GM12878 (cell line): ENCODE measurements around the gene PADI2.

Source experiments
- CBFB ChIP-seq: IDR thresholded peaks from 2 replicates; pipeline ENCODE4 v1.6.1; 2016; ENCODE audit warnings: antibody characterized with exemption, low read depth
- CHD2 ChIP-seq: IDR thresholded peaks from 2 replicates; pipeline ENCODE4 v1.6.1; 2011; ENCODE audit warnings: low read depth, low read length, improper control_type of control experiment, borderline replicate concordance
- CREB1 ChIP-seq: IDR thresholded peaks from 2 replicates; pipeline ENCODE4 v1.6.1; 2012; ENCODE audit warnings: low read depth, mild to moderate bottlenecking, inconsistent platforms
- EP300 ChIP-seq, 2 experiments: fragments of 150-350 bp in 1 of 2; IDR thresholded peaks; 2 replicates each; pipeline ENCODE4 v1.6.1; 2011 to 2012; ENCODE audit warnings: low read depth in 2 of 2, low read length in 2 of 2, borderline replicate concordance in 1 of 2, improper control_type of control experiment in 1 of 2, inconsistent platforms in 1 of 2; ENCODE audit not compliant: control insufficient read depth in 1 of 2
- EZH2 ChIP-seq: IDR thresholded peaks from 2 replicates; pipeline ENCODE4 v1.6.1; 2012; ENCODE audit warnings: low read depth, mild to moderate bottlenecking, control low read depth, inconsistent platforms, low read length, borderline replicate concordance; ENCODE audit not compliant: control insufficient read depth
- PKNOX1 ChIP-seq: fragments of 450-650 bp; IDR thresholded peaks from 2 replicates; pipeline ENCODE4 v1.6.1; 2016; ENCODE audit warnings: mild to moderate bottlenecking
- SP1 ChIP-seq: IDR thresholded peaks from one replicate; pipeline ENCODE4 v1.6.1; 2011; ENCODE audit warnings: low read depth, low read length
- TAF1 ChIP-seq: IDR thresholded peaks from 2 replicates; pipeline ENCODE4 v1.6.1; 2011; ENCODE audit warnings: mild to moderate bottlenecking, low read depth, low read length, borderline replicate concordance
- ZZZ3 ChIP-seq: IDR thresholded peaks from 2 replicates; pipeline ENCODE4 v1.6.1; 2011; ENCODE audit warnings: low read depth; ENCODE audit not compliant: control insufficient read depth, insufficient read length

- TF ChIP-seq EZH2: no peak
- TF ChIP-seq CBFB: no peak
- no peak for TF ChIP-seq SP1
- TF ChIP-seq TAF1: no peak
- TF ChIP-seq CHD2: no peak
- no peak for TF ChIP-seq ZZZ3
- TF ChIP-seq EP300 (IDR thresholded peaks at IDR 0.05; ENCODE audit: borderline replicate concordance in 1 of 2, control insufficient read depth in 1 of 2, low read depth in 2 of 2, low read length in 2 of 2): no peak
- TF ChIP-seq PKNOX1: no peak
- no peak for TF ChIP-seq CREB1
Observed at GRCh38 chr1:17082761-17083160, 36.5 kb downstream of the PADI2 start.
